MM.1S (cell line): ENCODE results near the gene MGAM2.

Source experiments
- DNase-seq: peaks from one replicate; pipeline ENCODE4 v3.0.0-alpha.2; 2015
- H2AFZ ChIP-seq: fragments of 300-600 bp; sonication (generic); 2 replicates; pipeline ENCODE4 v1.6.0; 2016; ENCODE audit warnings: antibody characterized with exemption, low read length
- H3F3A ChIP-seq: fragments of 300-600 bp; sonication (generic); 2 replicates; pipeline ENCODE4 v1.6.1; 2016; ENCODE audit warnings: mild to moderate bottlenecking, antibody characterized with exemption, low read length, moderate library complexity, mixed read lengths; ENCODE audit not compliant: insufficient read depth
- H3K27ac ChIP-seq: fragments of 300-600 bp; sonication (generic); 2 replicates; pipeline ENCODE4 v1.5.1; 2016; ENCODE audit warnings: mild to moderate bottlenecking, low read length
- H3K27me3 ChIP-seq: fragments of 300-600 bp; sonication (generic); replicated peaks from 2 replicates; pipeline ENCODE4 v1.6.0; 2016; ENCODE audit warnings: low read length; ENCODE audit not compliant: insufficient read depth
- H3K36me3 ChIP-seq: fragments of 300-600 bp; sonication (generic); replicated peaks from 2 replicates; pipeline ENCODE4 v1.6.1; 2016; ENCODE audit warnings: mild to moderate bottlenecking, low read length, mixed read lengths; ENCODE audit not compliant: insufficient read depth
- H3K4me1 ChIP-seq: fragments of 300-600 bp; sonication (generic); 2 replicates; pipeline ENCODE4 v1.6.1; 2016; ENCODE audit warnings: low read length, mixed read lengths
- H3K4me2 ChIP-seq: fragments of 300-600 bp; sonication (generic); 2 replicates; pipeline ENCODE4 v1.6.0; 2016; ENCODE audit warnings: low read depth, low read length
- H3K4me3 ChIP-seq: fragments of 300-600 bp; sonication (generic); 2 replicates; pipeline ENCODE4 v1.5.1; 2016; ENCODE audit warnings: low read length, mixed read lengths
- H3K79me2 ChIP-seq: fragments of 300-600 bp; sonication (generic); 2 replicates; pipeline ENCODE4 v1.6.1; 2016; ENCODE audit warnings: mixed run types, low read length, mixed read lengths
- H3K9ac ChIP-seq: fragments of 300-600 bp; sonication (generic); 2 replicates; pipeline ENCODE4 v1.6.1; 2016; ENCODE audit warnings: low read length, mixed read lengths
- H3K9me2 ChIP-seq: fragments of 300-600 bp; sonication (generic); replicated peaks from 2 replicates; pipeline ENCODE4 v1.6.1; 2016; ENCODE audit warnings: mild to moderate bottlenecking, low read length, mixed read lengths; ENCODE audit not compliant: insufficient read depth
- H3K9me3 ChIP-seq: fragments of 300-600 bp; sonication (generic); replicated peaks from 2 replicates; pipeline ENCODE4 v1.6.1; 2016; ENCODE audit warnings: mild to moderate bottlenecking, low read length, mixed read lengths; ENCODE audit not compliant: insufficient read depth
- H4K20me1 ChIP-seq: fragments of 300-600 bp; sonication (generic); 2 replicates; pipeline ENCODE4 v1.6.1; 2016; ENCODE audit warnings: mild to moderate bottlenecking, low read length, moderate library complexity, mixed read lengths; ENCODE audit not compliant: insufficient read depth
- EZH2 ChIP-seq: fragments of 300-600 bp; sonication (generic); optimal IDR thresholded peaks from 2 replicates; pipeline ENCODE3; 2017; ENCODE audit warnings: low read depth, mild to moderate bottlenecking, antibody characterized with exemption, low read length, mixed read lengths
- EZH2phosphoT487 ChIP-seq: fragments of 300-600 bp; sonication (generic); IDR thresholded peaks from 2 replicates; pipeline ENCODE4 v1.6.1; 2018; ENCODE audit warnings: antibody characterized with exemption, low read length
- TF ChIP-seq, protein P1 (sequence below): fragments of 300-600 bp; sonication (generic); IDR thresholded peaks from 2 replicates; pipeline ENCODE4 v1.5.1; 2016; ENCODE audit warnings: antibody characterized with exemption, low read length, mixed read lengths

MGAM2 gene

DNA sequence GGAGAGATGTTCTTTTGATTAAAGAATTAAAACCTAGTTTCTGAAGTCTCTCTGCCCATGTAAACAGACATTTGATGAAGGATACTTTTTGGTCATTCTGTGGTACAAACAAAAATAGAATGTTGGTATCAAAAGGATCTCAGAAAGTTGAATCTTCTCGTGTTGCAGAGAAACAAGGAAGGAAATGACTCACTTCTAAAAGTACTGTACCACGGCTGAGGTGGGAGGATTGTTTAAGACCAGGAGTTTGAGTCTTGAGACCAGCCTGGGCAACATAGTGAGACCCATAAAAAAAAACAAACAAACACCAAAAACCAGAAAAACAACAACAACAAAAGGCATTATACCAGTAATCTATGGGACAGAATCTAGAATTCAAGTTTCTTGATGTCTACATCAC lies 76.6 kb downstream of the MGAM2 start:
- Histone ChIP-seq H4K20me1 (no peaks in the 10 kb centered on the region), H3K9me3 (no peaks in the 10 kb centered on the region), H3F3A (peaks cover 12% of the 10 kb centered on the region), H2AFZ (peak overlapping the region; percentile 15; the same call in 1 of the 2 replicates), H3K4me2 (peak overlapping the region; percentile 56), H3K27ac (peak overlapping the region; percentile 61; the same call in 1 of the 2 replicates), H3K4me3 (peak overlapping the region; percentile 2; the same call in 1 of the 2 replicates), H3K9me2 (no peaks in the 10 kb centered on the region), H3K79me2 (no peaks in the 10 kb centered on the region), H3K9ac (peak overlapping the region; percentile 1; the same call in 1 of the 2 replicates), H3K36me3 (no peaks in the 10 kb centered on the region), H3K4me1 (peaks cover 27% of the 10 kb centered on the region), H3K27me3 (no peaks in the 10 kb centered on the region)
- TF ChIP-seq EZH2phosphoT487 (no peak), EZH2 (no peak)
- TF ChIP-seq, protein P1, sequence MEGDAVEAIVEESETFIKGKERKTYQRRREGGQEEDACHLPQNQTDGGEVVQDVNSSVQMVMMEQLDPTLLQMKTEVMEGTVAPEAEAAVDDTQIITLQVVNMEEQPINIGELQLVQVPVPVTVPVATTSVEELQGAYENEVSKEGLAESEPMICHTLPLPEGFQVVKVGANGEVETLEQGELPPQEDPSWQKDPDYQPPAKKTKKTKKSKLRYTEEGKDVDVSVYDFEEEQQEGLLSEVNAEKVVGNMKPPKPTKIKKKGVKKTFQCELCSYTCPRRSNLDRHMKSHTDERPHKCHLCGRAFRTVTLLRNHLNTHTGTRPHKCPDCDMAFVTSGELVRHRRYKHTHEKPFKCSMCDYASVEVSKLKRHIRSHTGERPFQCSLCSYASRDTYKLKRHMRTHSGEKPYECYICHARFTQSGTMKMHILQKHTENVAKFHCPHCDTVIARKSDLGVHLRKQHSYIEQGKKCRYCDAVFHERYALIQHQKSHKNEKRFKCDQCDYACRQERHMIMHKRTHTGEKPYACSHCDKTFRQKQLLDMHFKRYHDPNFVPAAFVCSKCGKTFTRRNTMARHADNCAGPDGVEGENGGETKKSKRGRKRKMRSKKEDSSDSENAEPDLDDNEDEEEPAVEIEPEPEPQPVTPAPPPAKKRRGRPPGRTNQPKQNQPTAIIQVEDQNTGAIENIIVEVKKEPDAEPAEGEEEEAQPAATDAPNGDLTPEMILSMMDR: no peak
- peak; percentile 88 for DNase-seq

DNA sequence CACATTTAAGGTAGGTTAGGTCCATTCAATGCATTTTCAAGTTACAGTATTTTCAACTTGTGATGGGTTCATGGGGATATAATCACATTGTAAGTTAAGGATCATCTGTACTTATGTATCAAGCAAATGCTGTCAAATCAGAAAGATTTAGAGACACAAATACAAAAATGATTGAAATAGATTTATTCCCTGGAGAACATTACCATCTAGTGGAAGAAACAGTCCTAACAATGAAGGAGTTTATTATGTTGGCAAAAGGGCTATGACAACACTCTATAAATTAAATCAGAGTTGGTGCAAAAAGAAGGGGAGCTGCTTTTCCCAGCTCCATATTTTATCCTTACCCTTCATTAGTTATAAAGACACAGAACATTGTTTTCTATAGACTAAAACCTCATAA lies 77.3 kb downstream of the MGAM2 start:
- TF ChIP-seq EZH2phosphoT487: no peak
- TF ChIP-seq, protein P1: peak; percentile 77
- Histone ChIP-seq H3K9me2 (no peaks in the 10 kb centered on the region), H3K36me3 (no peaks in the 10 kb centered on the region), H3K4me1 (peaks cover 27% of the 10 kb centered on the region), H3K27ac (peak overlapping the region; percentile 61; the same call in 1 of the 2 replicates), H3K4me2 (peak overlapping the region; percentile 56), H4K20me1 (no peaks in the 10 kb centered on the region), H3K9me3 (no peaks in the 10 kb centered on the region), H3K9ac (peak overlapping the region; percentile 1; the same call in 1 of the 2 replicates), H3K4me3 (peak overlapping the region; percentile 2; the same call in 1 of the 2 replicates), H3K79me2 (no peaks in the 10 kb centered on the region), H3F3A (peaks cover 12% of the 10 kb centered on the region), H3K27me3 (no peaks in the 10 kb centered on the region), H2AFZ (0 out of 2 replicates have a peak overlapping the region, but pooled peaks have one; percentile 15)
- peak; percentile 71 for DNase-seq

DNA sequence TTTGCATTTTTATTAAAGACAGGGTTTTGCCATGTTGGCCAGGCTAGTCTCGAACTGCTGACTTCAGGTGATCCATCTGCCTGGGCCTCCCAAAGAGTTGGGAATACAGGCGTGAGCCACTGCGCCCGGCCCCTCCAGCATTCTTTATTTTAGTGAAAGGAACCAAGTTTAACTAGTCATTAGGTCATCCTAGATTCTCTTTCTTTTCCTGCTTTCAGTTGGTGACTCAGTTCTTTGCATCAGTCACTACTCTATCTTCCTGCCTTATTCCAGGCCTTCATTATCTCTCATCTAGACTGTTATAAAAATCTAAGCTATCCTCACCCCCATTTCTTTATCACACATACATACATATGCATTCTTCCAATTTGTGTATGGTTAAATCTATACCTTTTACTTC lies 82.7 kb downstream of the MGAM2 start:
- H3K9me3 ChIP-seq: no peaks in the 10 kb centered on the region
- no peak for TF ChIP-seq EZH2phosphoT487
- TF ChIP-seq, protein P1: no peak
- no peak for DNase-seq

More for the DNA sequence above, 82.7 kb downstream of the MGAM2 start:
- no peak overlapping the region for H3K4me3 ChIP-seq
- H3K4me2 ChIP-seq: no peak overlapping the region
- H3K9me2 ChIP-seq: no peaks in the 10 kb centered on the region
- H3K9ac ChIP-seq: no peak overlapping the region
- no peaks in the 10 kb centered on the region for H3K27me3 ChIP-seq
- no peaks in the 10 kb centered on the region for H4K20me1 ChIP-seq
- H3F3A ChIP-seq: no peaks in the 10 kb centered on the region
- H3K4me1 ChIP-seq: no peaks in the 10 kb centered on the region
- no peaks in the 10 kb centered on the region for H3K36me3 ChIP-seq
- no peaks in the 10 kb centered on the region for H3K79me2 ChIP-seq
- no peak overlapping the region for H3K27ac ChIP-seq
- H2AFZ ChIP-seq: no peak overlapping the region
